Peyer's patch (tissue), 4 donors: ENCODE measurements around the gene C2CD4D.

Experiments
- POLR2A ChIP-seq, 2 donors: fragments of 450-650 bp; IDR thresholded peaks; one replicate each; pipeline ENCODE4 v1.5.1; 2017; ENCODE audit warnings: antibody characterized with exemption in 2 of 2, mild to moderate bottlenecking in 2 of 2, moderate library complexity in 2 of 2
- TF ChIP-seq, protein P1 (sequence below), 6 experiments: fragments of 450-650 bp in 4 of 6; fragments of 200-600 bp in 2 of 6; sonication (generic) in 1 of 6; IDR thresholded peaks; one replicate each; pipeline ENCODE4 v1.5.1; 2017 to 2019; ENCODE audit warnings: antibody characterized with exemption in 6 of 6, mild to moderate bottlenecking in 3 of 6, moderate library complexity in 1 of 6

DNA sequence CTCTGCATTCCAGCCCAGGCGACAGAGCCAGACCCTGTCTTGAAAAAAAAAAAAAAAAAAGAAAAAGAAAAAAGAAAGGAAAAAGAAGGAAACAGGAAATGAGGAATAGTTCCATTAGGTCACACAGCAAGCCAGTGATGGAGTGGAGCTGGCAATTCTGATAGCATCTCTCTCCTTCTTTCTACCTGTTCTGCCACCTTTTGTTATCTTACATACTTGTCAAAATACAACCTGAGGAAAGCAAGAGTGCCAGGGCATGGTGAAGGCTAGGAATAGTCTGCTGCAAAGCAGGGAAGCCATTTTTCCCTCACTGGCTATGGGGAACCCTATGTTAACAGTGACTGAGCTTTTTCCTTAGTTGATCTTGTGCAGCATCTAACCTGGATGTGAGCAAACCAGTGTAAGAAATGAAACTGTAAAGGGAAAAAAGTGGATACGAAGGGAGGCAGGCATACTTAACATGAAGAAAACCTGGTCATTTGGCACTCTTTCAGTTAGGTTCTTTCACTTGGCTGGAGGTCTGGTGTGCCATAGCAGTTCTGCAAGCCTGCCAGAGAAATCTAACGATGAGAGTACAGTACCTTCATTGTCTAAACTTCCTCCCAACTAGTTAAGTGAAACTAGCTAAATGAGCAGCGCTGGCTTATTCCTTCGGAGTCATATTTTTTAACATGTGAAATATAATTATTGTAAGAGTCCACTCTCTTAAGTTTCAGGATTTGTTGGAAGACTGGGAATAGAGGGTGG, 31.8 kb upstream of the C2CD4D start:
- TF ChIP-seq, protein P1, sequence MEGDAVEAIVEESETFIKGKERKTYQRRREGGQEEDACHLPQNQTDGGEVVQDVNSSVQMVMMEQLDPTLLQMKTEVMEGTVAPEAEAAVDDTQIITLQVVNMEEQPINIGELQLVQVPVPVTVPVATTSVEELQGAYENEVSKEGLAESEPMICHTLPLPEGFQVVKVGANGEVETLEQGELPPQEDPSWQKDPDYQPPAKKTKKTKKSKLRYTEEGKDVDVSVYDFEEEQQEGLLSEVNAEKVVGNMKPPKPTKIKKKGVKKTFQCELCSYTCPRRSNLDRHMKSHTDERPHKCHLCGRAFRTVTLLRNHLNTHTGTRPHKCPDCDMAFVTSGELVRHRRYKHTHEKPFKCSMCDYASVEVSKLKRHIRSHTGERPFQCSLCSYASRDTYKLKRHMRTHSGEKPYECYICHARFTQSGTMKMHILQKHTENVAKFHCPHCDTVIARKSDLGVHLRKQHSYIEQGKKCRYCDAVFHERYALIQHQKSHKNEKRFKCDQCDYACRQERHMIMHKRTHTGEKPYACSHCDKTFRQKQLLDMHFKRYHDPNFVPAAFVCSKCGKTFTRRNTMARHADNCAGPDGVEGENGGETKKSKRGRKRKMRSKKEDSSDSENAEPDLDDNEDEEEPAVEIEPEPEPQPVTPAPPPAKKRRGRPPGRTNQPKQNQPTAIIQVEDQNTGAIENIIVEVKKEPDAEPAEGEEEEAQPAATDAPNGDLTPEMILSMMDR (IDR thresholded peaks at IDR 0.05): no peak
- TF ChIP-seq POLR2A (IDR thresholded peaks at IDR 0.05): no peak
